ENCODE measurements around the gene COMMD7. TPM values are rescaled to one million over a fixed set of nuclear protein-coding genes. Genes with fewer than 3 reads are reported as not detected.
A peak's percentile ranks its signal among the peaks of the same experiment; 100 is the strongest.

COMMD7 gene
- total and polyA plus RNA-seq, 9 of the 15 experiments (the other 6 are each of a cell fraction or from before 2014, with no cell fraction given): 11.9 to 69.1 (median 34.7) TPM

- TF ChIP-seq, protein P1, sequence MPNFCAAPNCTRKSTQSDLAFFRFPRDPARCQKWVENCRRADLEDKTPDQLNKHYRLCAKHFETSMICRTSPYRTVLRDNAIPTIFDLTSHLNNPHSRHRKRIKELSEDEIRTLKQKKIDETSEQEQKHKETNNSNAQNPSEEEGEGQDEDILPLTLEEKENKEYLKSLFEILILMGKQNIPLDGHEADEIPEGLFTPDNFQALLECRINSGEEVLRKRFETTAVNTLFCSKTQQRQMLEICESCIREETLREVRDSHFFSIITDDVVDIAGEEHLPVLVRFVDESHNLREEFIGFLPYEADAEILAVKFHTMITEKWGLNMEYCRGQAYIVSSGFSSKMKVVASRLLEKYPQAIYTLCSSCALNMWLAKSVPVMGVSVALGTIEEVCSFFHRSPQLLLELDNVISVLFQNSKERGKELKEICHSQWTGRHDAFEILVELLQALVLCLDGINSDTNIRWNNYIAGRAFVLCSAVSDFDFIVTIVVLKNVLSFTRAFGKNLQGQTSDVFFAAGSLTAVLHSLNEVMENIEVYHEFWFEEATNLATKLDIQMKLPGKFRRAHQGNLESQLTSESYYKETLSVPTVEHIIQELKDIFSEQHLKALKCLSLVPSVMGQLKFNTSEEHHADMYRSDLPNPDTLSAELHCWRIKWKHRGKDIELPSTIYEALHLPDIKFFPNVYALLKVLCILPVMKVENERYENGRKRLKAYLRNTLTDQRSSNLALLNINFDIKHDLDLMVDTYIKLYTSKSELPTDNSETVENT (CRISPR knock-in tag; IDR thresholded peaks at IDR 0.05): peak; percentile 23; the same call in 1 of the 2 replicates
- 0 out of 3 replicates have a peak, but pooled peaks of 1 of the 2 experiments have one; percentile 2 for TF ChIP-seq CBX3 (IDR thresholded peaks at IDR 0.05; ENCODE audit: borderline replicate concordance in 1 of 2, low read length in 2 of 2)
- no peak for TF ChIP-seq NR4A1 (CRISPR knock-in tag; IDR thresholded peaks at IDR 0.05)
- TF ChIP-seq NR4A1 (tag; IDR thresholded peaks at IDR 0.05): peak; percentile 68; the same call in 1 of the 2 replicates
- 0 out of 2 replicates have a peak, but pooled peaks have one; percentile 61 for TF ChIP-seq RFX5 (IDR thresholded peaks at IDR 0.05; ENCODE audit: low read depth, low read length)
- TF ChIP-seq SOX6 (IDR thresholded peaks at IDR 0.05): peak; percentile 34; the same call in 1 of the 2 replicates
- TF ChIP-seq, protein P2, sequence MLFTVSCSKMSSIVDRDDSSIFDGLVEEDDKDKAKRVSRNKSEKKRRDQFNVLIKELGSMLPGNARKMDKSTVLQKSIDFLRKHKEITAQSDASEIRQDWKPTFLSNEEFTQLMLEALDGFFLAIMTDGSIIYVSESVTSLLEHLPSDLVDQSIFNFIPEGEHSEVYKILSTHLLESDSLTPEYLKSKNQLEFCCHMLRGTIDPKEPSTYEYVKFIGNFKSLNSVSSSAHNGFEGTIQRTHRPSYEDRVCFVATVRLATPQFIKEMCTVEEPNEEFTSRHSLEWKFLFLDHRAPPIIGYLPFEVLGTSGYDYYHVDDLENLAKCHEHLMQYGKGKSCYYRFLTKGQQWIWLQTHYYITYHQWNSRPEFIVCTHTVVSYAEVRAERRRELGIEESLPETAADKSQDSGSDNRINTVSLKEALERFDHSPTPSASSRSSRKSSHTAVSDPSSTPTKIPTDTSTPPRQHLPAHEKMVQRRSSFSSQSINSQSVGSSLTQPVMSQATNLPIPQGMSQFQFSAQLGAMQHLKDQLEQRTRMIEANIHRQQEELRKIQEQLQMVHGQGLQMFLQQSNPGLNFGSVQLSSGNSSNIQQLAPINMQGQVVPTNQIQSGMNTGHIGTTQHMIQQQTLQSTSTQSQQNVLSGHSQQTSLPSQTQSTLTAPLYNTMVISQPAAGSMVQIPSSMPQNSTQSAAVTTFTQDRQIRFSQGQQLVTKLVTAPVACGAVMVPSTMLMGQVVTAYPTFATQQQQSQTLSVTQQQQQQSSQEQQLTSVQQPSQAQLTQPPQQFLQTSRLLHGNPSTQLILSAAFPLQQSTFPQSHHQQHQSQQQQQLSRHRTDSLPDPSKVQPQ (CRISPR knock-in tag; IDR thresholded peaks at IDR 0.05; ENCODE audit: borderline replicate concordance): no peak
- TF ChIP-seq NRF1 (conservative IDR thresholded peaks at IDR 0.05 in 1 of 2, IDR thresholded peaks at IDR 0.05 in 1 of 2): peak in 1 of 2 experiments; percentile 47; a peak in 2 of 4 replicates
- peak; percentile 84 for TF ChIP-seq SMAD4 (CRISPR knock-in tag; conservative IDR thresholded peaks at IDR 0.05)
- peak; percentile 57 for TF ChIP-seq TAF1 (IDR thresholded peaks at IDR 0.05; ENCODE audit: control insufficient read depth, extremely low read depth, insufficient read depth, low read length, severe bottlenecking)
- TF ChIP-seq NEUROD1 (IDR thresholded peaks at IDR 0.05; ENCODE audit: borderline replicate concordance, low read depth, low read length, partially characterized antibody): peak; percentile 29
- TF ChIP-seq, protein P3, sequence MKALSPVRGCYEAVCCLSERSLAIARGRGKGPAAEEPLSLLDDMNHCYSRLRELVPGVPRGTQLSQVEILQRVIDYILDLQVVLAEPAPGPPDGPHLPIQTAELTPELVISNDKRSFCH (CRISPR knock-in tag; IDR thresholded peaks at IDR 0.05): no peak
- TF ChIP-seq, protein P3 (tag; IDR thresholded peaks at IDR 0.05): peak; percentile 89
- peak; percentile 45 to 84; a peak in 3 of 4 replicates for TF ChIP-seq MAZ (CRISPR knock-in tag; conservative IDR thresholded peaks at IDR 0.05 in 1 of 2, IDR thresholded peaks at IDR 0.05 in 1 of 2)
- TF ChIP-seq ZNF583 (CRISPR knock-in tag; IDR thresholded peaks at IDR 0.05): no peak
- TF ChIP-seq RBM25 (IDR thresholded peaks at IDR 0.05; ENCODE audit: low read depth, low read length, severe bottlenecking): peak; percentile 73
- TF ChIP-seq CXXC5 (CRISPR knock-in tag; IDR thresholded peaks at IDR 0.05): peak; percentile 85
- peak; percentile 34; the same call in 1 of the 2 replicates for TF ChIP-seq HNRNPL (IDR thresholded peaks at IDR 0.05; ENCODE audit: low read depth, low read length)
- peak; percentile 52 to 64; a peak in 3 of 4 replicates for TF ChIP-seq KDM1A (IDR thresholded peaks at IDR 0.05)
- TF ChIP-seq ZNF696 (CRISPR knock-in tag; conservative IDR thresholded peaks at IDR 0.05): no peak
- peak; percentile 36 to 85; a peak in 2 of 4 replicates for TF ChIP-seq NONO (IDR thresholded peaks at IDR 0.05; ENCODE audit: low read depth in 2 of 2, low read length in 1 of 2)
These were observed at the start of gene COMMD7 (continued) for GRCh38 chr20:32743237-32744112.
